Endothelial cell of umbilical vein (primary cell): Measurements from ENCODE around the gene ITGAX.

Experiments
- FOS ChIP-seq: IDR thresholded peaks from 2 replicates; pipeline ENCODE4 v1.6.1; 2011; ENCODE audit warnings: mild to moderate bottlenecking, low read length, moderate library complexity, borderline replicate concordance; ENCODE audit not compliant: insufficient read depth
- TF ChIP-seq, protein P1 (sequence below), 2 donors: IDR thresholded peaks; 1 replicate in 1 of 2; 2 replicates in 1 of 2; pipeline ENCODE4 v1.5.1; 2011; ENCODE audit warnings: low read length in 2 of 2, mild to moderate bottlenecking in 2 of 2, moderate library complexity in 2 of 2, control low read depth in 1 of 2, inconsistent platforms in 1 of 2, low read depth in 1 of 2; ENCODE audit not compliant: insufficient read depth in 1 of 2; ENCODE audit errors: extremely low read depth in 1 of 2
- TF ChIP-seq, protein P2 (sequence below): IDR thresholded peaks from 2 replicates; pipeline ENCODE4 v1.6.1; 2011; ENCODE audit not compliant: insufficient read depth, insufficient read length

DNA sequence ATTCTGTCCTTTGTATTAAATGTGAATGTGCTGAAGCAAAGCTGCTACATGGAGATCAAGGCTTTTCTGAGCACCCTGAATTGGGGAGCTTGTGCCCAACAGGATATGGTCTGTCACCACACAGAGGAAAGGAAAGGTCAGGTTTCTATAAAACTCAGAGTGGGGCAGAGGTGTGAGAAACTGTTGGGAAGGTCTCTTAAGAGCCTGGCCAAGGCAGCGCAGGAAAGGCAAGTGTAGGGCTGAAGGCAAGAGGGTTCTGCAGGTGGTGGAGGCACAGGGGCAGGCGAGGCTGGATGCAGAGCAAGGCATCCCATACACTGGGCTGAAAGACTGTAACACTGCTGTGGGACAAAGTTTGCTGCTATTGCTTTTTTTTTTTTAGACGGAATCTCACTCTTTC is 65.1 kb downstream of the ITGAX start:
- TF ChIP-seq, protein P1, sequence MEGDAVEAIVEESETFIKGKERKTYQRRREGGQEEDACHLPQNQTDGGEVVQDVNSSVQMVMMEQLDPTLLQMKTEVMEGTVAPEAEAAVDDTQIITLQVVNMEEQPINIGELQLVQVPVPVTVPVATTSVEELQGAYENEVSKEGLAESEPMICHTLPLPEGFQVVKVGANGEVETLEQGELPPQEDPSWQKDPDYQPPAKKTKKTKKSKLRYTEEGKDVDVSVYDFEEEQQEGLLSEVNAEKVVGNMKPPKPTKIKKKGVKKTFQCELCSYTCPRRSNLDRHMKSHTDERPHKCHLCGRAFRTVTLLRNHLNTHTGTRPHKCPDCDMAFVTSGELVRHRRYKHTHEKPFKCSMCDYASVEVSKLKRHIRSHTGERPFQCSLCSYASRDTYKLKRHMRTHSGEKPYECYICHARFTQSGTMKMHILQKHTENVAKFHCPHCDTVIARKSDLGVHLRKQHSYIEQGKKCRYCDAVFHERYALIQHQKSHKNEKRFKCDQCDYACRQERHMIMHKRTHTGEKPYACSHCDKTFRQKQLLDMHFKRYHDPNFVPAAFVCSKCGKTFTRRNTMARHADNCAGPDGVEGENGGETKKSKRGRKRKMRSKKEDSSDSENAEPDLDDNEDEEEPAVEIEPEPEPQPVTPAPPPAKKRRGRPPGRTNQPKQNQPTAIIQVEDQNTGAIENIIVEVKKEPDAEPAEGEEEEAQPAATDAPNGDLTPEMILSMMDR (IDR thresholded peaks at IDR 0.05; ENCODE audit: extremely low read depth in 1 of 2, insufficient read depth in 1 of 2, low read depth in 1 of 2, low read length in 2 of 2) = no peak
- TF ChIP-seq, protein P2, sequence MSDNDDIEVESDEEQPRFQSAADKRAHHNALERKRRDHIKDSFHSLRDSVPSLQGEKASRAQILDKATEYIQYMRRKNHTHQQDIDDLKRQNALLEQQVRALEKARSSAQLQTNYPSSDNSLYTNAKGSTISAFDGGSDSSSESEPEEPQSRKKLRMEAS = no peak
- TF ChIP-seq FOS = no peak
